Glomerular visceral epithelial cell (primary cell): ENCODE results near the gene ENTR1.

Source experiments
- DNase-seq: peaks from one replicate; pipeline ENCODE4 v3.0.0-alpha.2; 2016; ENCODE audit errors: extremely low spot score

ENTR1 gene, protein sequence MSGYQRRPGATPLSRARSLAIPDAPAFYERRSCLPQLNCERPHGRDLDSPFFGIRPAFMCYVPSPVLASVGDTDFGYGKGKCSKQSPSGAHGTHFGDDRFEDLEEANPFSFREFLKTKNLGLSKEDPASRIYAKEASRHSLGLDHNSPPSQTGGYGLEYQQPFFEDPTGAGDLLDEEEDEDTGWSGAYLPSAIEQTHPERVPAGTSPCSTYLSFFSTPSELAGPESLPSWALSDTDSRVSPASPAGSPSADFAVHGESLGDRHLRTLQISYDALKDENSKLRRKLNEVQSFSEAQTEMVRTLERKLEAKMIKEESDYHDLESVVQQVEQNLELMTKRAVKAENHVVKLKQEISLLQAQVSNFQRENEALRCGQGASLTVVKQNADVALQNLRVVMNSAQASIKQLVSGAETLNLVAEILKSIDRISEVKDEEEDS

GRCh38 chr9:136410500-136411287, at the start of gene ENTR1, which contains the start of gene PMPCA:
ENTR1 (minus strand) TSS chr9:136410614; CDS start chr9:136410397, 217 bp downstream.
PMPCA (plus strand) TSS chr9:136410658; CDS start chr9:136410669, 11 bp downstream.
- DNase-seq, result peak; percentile 86

DNA sequence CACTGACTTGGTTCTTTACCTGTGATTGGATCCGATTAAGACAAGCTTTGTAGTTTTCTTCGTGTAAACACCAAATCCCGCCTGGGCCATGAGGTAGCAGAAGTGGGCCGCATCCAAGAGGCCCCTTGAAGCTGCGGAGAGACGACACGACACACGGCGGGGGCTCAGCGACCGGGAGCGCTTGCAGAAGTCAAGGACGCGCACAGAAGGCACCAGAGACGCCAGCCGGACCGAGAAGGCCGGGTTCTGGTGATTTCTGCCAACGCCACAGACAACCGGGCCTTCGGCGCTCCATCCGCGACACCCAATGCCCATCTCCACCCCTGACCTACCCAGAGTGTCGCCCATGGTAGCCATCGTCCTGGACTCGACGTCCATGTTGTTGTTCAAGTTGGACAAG, 49.0 kb upstream of the ENTR1 start:
- DNase-seq, result no peak

DNA sequence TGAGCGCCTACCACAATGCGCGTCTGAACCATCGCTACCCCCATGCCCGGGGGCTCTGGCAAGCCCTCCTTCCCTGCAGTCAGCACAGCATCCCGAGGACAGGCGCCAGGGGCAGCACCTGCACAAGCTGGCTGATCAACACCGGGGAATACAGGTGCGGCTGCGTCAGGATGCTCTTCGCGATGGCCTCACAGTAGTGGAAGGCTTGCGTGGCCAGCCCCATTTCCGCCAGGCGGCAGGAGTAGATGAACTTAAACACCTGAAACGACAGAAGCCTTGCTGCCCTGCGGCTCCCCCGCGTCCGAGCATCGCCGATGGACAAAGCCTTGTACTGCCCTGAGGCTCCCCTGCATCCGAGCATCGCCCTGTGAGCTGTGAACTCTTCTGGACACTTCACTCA, 46.9 kb upstream of the ENTR1 start:
- DNase-seq, result no peak

DNA sequence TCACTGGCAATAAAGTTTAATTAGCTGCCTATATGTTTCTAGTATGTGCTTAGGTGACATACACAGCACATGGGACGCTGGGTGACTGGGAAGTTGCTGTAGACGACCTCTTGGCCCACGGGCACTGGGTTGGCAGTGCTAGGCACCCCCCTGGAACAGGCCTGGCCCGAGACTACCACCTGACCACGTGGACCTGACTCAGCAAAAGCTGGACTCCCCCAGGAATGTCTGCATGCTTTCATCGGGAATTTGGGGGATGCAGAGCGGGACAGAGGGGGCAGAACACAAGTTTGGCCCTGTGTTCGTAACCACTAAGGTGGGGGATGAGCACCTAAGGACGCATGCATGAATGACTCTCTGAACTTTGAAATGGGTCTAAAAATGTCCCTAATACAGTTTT, 45.8 kb upstream of the ENTR1 start:
- DNase-seq, result no peak

GRCh38 chr9:136455043-136456002, 44.9 kb upstream of the ENTR1 start:
- DNase-seq, result no peak

DNA sequence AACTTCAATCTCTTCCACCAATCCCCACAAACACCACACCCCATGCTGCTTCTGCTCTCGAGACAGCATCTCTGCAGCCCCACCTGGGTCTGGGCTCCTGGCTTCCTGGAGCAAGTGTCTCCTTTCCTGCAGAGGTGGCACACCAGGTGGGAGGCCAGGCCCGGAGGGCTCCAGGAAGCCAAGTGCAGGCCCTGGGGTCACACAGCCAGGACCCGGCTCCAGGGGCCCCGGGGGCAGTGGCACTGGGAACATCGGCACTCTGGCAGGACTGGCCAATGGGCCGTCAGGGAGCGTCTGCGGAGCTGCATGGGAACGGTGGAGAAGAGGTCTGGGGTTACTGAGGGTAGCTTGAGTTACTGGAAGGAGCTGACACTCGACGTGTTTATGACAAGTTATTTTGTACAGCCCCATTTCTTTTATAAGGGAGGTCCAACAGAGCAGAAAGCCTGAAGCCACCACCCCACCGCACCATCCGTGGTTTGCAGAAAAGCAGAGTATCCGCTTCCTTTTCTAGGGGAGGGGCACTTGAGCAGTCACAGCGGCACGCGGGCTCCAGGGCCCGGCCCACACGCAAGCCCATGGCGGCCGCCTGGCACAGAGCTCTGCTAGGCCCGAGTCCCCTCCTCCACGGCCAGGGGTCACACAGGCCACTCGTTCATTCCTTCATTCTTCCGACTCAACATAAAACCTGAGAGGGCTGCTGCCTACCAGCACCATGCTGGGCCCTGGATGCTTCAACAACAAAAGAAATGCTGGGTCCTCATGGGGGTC, 43.8 kb upstream of the ENTR1 start:
- DNase-seq, result no peak

- no peak for DNase-seq
These were observed 42.9 kb upstream of the ENTR1 start for GRCh38 chr9:136453326-136453725.

GRCh38 chr9:136451221-136451877, 40.9 kb upstream of the ENTR1 start:
- DNase-seq, result no peak

- DNase-seq, result no peak
These were observed 38.2 kb upstream of the ENTR1 start for GRCh38 chr9:136448655-136449054.

DNA sequence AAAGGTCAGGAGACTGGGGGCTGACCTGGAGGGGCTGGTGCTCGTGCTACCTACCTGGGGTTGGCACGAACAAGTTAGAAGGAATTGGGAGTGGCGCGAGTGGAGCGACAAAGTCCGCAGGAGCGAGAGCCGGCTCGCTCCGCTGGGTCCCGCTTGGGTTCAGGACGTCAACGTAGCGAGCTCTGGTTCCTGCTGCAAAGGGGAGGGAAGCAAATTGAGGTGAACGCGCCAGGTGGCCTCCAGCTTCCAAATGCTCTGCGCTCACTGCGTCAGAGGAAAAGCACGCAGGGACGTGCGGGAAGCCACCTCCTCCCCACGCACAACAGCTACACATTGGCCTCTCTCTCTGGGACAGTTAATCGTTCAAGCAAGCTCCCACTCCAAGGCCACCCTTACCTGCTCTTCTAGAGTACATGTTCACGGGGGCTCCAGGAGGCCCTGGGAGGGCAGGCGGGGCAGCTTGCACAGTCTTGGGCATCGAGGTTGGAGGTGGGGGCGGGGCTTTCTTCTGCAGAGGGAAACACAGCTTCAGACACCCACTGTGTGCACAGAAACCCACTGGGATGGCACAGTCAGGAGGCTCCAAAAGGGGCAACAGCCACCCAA, 36.9 kb upstream of the ENTR1 start:
- no peak for DNase-seq

DNA sequence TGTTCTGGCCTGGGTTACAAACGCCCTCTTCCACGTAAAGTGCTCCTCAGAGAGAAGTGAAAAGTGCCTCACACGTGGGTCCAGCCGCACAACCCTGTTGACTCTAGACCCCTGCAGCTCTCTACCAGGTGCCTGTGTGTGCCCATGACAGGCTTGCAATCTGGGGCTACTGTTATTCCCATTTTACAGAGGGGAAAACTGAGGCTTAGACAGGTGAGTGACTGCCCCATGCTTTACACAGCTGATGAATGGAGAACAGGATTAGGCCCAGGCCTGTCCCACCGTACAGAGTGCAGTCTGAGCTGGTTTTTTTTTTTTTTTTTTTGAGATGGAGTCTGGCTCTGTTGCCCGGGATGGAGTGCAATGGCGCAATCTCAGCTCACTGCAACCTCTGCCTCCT, 35.4 kb upstream of the ENTR1 start:
- DNase-seq, result no peak

GRCh38 chr9:136444102-136444501, 33.7 kb upstream of the ENTR1 start:
- no peak for DNase-seq

DNA sequence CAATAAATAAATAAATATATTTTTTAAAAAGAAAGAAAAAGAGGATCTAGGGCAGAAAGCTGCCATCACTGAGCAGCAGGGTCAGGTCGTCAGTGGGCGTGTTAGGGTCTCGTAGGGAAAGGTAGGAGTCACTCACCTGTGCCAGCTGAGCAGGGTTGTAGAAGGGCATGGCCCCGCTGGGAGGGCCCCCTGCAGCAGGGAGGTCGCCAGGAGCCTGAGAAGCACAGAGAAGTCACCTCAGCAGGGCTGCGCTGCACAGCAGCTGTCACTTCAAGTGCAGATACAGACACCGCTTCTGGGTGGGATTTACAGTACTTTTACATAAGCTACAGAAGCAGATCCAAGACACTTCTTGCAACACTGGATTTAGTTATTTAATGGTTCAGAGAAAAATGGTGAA, 33.3 kb upstream of the ENTR1 start:
- no peak for DNase-seq

DNA sequence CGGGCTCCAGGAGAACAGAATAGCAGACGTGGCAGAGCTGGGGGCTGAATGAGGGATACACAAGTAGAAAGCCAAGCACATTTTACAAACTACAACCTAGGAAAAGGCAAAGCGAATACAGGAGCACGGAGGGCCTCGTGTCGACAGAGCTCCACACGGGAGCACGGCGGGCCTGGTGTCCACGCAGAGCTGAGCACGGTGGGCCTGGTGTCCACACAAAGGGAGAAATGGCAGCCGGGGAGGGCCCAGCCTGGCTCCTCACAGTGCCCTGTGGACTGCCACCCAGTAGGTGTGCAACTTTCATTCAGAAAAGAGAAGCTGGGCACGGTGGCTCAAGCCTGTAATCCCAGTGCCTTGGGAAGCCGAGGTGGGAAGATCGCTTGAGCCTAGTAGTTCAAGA, 32.7 kb upstream of the ENTR1 start:
- no peak for DNase-seq

DNA sequence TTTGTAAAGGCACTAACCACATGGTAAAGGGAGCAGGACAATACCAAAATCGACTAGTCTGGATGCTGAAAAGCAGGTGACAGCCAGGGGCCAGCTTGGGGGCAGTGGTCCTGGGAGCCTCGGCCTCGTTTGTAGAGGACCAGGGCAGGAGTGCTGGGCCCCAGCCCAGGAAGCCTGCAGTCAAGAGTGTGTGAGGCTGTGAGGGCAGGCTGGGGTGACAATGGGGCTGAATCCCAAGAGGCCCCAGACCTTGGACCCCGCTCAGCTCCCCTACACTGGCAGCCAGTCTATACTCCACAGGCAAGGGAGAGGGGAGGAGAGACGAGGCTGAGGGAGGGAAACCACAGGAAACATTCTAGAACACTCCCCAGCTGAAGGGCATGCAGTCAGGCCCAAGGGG, 31.9 kb upstream of the ENTR1 start:
- no peak for DNase-seq

- no peak for DNase-seq
These were observed 31.3 kb upstream of the ENTR1 start for GRCh38 chr9:136441681-136442245.

GRCh38 chr9:136441191-136441680, 30.8 kb upstream of the ENTR1 start:
- DNase-seq, result no peak

- DNase-seq, result peak; percentile 78
These were observed 29.3 kb upstream of the ENTR1 start, which contains the start of gene INPP5E for GRCh38 chr9:136439481-136440408. INPP5E (minus strand) TSS chr9:136439845; CDS start chr9:136439419, 426 bp downstream.
